GM12865 (cell line): ENCODE data around the gene S100A16.

Experiments
- DNase-seq: peaks from one replicate; pipeline ENCODE4 v3.0.0; 2010; ENCODE audit warnings: low read depth
- H3K4me3 ChIP-seq: 2 replicates; pipeline ENCODE4 v1.5.1; 2011; ENCODE audit warnings: mild to moderate bottlenecking, low read depth, low read length, control low read depth
- CTCF ChIP-seq: IDR thresholded peaks from 2 replicates; pipeline ENCODE4 v1.5.1; 2011; ENCODE audit warnings: low read length, control low read depth, low read depth, inconsistent platforms; ENCODE audit not compliant: insufficient read depth; ENCODE audit errors: missing control alignments

Gene S100A16

DNA sequence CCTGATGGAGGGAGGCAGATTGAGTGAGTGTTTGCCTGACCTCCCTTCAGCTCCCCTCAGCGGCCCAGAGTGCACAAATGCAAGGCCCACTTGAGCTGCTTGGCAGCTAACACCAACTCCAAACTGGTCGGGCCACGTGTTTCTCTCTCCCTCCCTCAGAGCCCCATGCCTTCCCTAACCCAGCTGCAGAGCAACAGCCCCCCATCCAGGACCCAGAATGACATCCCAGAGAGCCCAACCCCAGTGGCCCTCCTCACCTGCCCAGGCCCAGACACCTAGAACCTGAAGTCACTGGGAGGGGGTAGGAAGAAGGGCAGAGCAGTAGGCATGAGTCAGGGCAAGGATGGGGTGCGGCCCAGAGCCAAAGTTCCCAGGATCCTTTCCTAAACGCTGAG lies 4.0 kb upstream of the S100A16 start:
- DNase-seq = no peak
- H3K4me3 ChIP-seq = no peak overlapping the region
- TF ChIP-seq CTCF = no peak

DNA sequence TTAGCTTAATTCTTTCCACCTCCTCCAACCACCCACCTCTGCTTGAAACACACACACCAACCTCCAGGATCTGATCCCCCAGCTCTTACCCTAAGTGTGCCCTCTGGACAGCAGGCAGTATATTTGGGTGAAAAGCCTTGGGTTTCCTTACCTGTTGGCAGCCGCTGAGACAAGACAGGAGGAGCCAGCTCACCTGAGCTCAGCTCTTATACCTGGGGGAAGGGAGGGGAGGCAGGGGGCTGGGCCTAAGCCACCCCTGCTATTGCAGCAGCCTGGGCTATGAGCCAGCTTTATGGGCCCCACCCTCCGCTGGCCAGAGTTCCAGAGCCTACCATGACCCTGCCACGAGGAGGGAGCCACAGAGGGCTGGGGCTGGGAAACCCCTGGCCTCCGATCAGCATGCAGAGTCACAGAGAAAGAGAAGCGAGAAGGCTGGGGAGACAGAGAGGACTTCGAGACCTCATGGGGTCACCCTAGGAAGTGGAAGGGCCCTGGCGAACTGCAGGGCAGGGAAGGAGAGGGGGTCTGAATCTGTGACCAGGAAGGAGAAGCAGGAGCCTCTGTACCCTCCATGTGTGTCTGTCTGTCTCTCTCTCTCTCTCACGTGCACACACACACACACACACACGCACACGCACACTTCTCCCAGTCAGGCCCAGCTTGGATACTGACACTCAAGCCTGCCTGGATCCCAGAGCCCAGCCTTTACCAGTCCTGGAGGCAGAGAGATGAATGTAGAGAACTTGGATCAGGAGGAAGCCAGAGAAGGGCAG lies 3.4 kb upstream of the S100A16 start, which contains the start of gene S100A14:
Gene S100A14, minus strand, starts transcription at position 182 of the 773 bp plus-strand sequence. CDS start 467 bp downstream, outside the sequence.
- no peak for TF ChIP-seq CTCF
- H3K4me3 ChIP-seq = no peak within 1 kb of the TSS
- no peak for DNase-seq

DNA sequence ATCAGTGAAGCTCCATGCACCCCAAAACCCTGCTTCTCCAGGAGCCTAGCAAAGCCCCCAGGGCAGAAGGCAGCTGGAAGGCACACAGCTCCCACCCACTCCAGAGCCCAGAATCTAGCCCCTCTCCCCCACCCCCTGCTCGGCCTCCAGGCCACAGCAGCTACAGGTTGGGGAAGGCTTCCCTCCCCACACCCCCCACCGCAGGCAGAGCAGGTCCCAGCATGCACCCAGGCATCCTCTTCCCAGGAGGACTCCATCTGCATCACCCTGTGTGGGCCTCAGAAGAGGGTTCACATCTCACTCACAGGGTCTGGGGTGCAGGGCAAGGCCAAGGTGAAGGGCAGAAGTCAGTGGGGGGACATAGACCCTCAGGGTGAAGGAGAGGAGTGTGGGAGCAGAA lies 2.5 kb upstream of the S100A16 start:
- no peak for DNase-seq
- TF ChIP-seq CTCF = no peak
- H3K4me3 ChIP-seq = no peak overlapping the region

GRCh38 chr1:153614906-153615305 lies 2.0 kb upstream of the S100A16 start:
- H3K4me3 ChIP-seq = no peak overlapping the region
- DNase-seq = no peak
- no peak for TF ChIP-seq CTCF

DNA sequence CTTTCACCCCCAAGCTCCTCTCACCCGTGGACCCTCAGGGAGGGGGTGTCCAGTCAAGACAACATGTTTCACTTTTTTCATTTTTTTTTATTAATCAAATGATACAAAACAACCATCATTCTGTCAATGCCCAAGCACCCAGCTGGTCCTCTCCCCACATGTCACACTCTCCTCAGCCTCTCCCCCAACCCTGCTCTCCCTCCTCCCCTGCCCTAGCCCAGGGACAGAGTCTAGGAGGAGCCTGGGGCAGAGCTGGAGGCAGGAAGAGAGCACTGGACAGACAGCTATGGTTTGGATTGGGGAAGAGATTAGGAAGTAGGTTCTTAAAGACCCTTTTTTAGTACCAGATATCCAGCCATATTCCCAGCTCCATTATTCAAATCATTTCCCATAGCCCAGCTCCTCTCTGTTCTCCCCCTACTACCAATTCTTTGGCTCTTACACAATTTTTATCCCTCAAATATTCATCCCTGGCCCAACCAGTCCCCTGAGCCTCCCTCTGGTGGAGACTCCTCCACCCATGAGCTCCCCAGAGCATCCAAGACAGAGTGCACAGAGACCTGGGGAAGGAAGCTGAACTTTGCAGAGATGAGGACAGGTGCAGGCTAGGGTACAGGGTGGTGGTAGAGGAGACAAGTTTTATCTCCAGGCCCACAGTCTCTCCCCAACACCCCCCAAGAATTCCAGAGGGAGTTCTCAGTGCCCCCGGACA lies 1.4 kb upstream of the S100A16 start:
- no peak for DNase-seq
- no peak overlapping the region for H3K4me3 ChIP-seq
- no peak for TF ChIP-seq CTCF

- TF ChIP-seq CTCF = no peak
- DNase-seq = no peak
- no peak overlapping the region for H3K4me3 ChIP-seq
Measured at GRCh38 chr1:153613406-153613805, 469 bp upstream of the S100A16 start.
